HG02981 (cell line): ENCODE measurements around the gene TOB1.

Source experiments
- ATAC-seq: cut with Tn5 transposase; IDR thresholded peaks from one replicate; pipeline ENCODE4 v1.9.1; 2021; ENCODE audit warnings: mild to moderate bottlenecking, moderate library complexity; ENCODE audit not compliant: unreplicated experiment

Gene TOB1

GRCh38 chr17:50866261-50866949 lies at the start of gene TOB1:
TSS of gene TOB1 (minus strand) at chr17:50866354. CDS start at chr17:50864017, 2,337 bp downstream.
- ATAC-seq, result peak; percentile 60

GRCh38 chr17:50914505-50915063 lies 48.4 kb upstream of the TOB1 start:
- no peak for ATAC-seq

- ATAC-seq, result no peak
Measured at GRCh38 chr17:50913120-50913519, 47.0 kb upstream of the TOB1 start.

- no peak for ATAC-seq
Measured at GRCh38 chr17:50911890-50912289, 45.7 kb upstream of the TOB1 start.

GRCh38 chr17:50911450-50911849 lies 45.3 kb upstream of the TOB1 start:
- no peak for ATAC-seq

GRCh38 chr17:50909765-50910605 lies 43.8 kb upstream of the TOB1 start:
- ATAC-seq, result no peak

- ATAC-seq, result no peak
Measured at GRCh38 chr17:50908860-50909764, 43.0 kb upstream of the TOB1 start.

- no peak for ATAC-seq
Measured at GRCh38 chr17:50908140-50908859, 42.1 kb upstream of the TOB1 start.

GRCh38 chr17:50906443-50906842 lies 40.3 kb upstream of the TOB1 start:
- no peak for ATAC-seq

- ATAC-seq, result no peak
Measured at GRCh38 chr17:50905460-50905803, 39.3 kb upstream of the TOB1 start.

GRCh38 chr17:50904518-50905459 lies 38.6 kb upstream of the TOB1 start:
- ATAC-seq, result no peak

GRCh38 chr17:50903604-50904517 lies 37.7 kb upstream of the TOB1 start:
- ATAC-seq, result no peak

- ATAC-seq, result no peak
Measured at GRCh38 chr17:50902372-50903353, 36.5 kb upstream of the TOB1 start.

- ATAC-seq, result no peak
Measured at GRCh38 chr17:50900383-50900892, 34.3 kb upstream of the TOB1 start.

- no peak for ATAC-seq
Measured at GRCh38 chr17:50899559-50900319, 33.6 kb upstream of the TOB1 start.

GRCh38 chr17:50899005-50899460 lies 32.9 kb upstream of the TOB1 start:
- ATAC-seq, result no peak
